HG03342 (cell line): ENCODE results near the gene LAMB4.

ENCODE experiments used
- ATAC-seq: cut with Tn5 transposase; IDR thresholded peaks from one replicate; pipeline ENCODE4 v1.9.1; 2021; ENCODE audit warnings: mild to moderate bottlenecking, moderate library complexity; ENCODE audit not compliant: unreplicated experiment

The LAMB4 gene

DNA sequence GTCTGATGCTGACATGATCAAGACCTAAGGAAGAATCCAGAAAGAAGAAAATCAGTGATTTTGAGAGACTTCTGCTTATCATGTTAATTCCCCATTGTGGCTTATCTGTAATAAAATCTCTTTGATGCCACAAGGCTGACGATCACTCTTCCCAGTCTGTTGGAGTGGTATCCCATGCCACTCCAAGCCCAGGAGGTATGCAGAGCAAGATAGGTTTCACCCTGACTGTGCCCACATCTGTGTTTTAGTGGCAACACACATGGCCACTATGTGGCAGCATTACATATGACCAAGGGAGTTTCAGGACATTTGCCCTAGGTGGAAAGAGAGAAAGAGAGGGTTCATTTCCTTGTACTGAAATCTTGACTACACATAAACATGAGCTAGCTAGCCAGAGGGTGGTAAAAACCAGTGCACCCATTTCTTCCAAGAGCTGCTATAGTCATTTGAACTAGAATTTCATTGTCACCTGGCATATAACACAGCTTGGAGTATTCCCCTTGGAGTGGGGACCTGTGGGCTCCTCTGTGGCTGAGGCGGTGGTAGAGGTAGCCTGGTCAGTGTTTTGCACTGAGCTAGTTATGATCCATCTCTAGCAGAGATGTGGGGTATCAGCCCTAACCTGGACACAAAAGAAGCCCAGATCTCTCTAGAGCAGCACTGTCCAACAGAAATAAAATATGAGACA is 20.8 kb downstream of the LAMB4 start:
- no peak for ATAC-seq

DNA sequence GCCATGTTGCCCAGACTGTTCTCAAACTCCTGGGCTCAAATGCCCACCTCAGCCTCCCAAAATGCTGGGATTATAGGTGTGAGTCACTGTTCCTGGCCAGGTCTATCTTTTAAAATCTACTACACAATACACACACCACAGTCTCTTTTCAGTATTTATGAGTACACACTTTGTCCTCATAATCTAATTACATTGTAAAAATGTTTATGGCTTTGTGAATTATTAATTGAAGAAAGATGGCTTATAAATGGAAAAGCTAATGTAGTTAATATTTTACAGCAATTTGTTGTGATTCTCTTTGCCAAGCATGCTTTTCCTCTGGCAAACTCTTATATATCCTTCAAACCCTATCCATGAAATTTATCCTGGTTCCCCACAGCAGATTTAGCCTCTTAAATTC is 22.0 kb downstream of the LAMB4 start:
- no peak for ATAC-seq

GRCh38 chr7:108104324-108104723 is 25.8 kb downstream of the LAMB4 start:
- no peak for ATAC-seq

DNA sequence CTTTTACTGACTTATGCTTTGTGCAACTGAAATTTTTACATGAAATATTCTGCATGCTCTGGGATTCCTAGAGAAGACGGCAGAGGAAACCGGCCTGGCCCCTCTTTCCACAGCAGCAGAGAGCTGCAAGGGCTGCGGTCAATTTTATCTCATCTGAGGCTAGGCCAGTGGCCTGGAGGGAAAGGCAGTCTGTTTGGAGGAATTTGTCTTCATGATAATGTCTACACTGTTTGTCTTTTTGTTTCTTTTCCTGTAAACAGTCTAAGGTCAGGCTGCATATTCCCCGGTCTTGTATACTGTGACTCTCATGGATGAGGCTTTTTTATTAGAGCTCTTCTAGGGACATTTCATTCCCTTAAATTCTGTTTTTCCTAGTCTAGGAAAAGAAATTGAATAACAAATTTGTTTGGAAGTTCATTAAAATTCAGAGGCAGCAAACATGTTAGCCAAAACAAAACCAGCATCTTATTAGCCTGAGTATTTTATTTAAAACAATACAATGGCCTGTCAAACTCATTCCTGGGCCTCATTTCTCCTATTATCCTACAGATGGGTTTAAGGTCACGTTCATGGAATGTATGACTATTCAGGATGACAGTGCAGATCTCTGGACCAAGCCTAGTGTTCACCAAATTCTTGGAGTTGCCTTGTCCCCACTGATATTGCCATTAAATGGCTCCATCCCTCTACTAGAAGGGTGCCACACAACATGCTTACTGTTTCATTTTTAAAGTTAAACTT is 26.4 kb downstream of the LAMB4 start:
- ATAC-seq = no peak

DNA sequence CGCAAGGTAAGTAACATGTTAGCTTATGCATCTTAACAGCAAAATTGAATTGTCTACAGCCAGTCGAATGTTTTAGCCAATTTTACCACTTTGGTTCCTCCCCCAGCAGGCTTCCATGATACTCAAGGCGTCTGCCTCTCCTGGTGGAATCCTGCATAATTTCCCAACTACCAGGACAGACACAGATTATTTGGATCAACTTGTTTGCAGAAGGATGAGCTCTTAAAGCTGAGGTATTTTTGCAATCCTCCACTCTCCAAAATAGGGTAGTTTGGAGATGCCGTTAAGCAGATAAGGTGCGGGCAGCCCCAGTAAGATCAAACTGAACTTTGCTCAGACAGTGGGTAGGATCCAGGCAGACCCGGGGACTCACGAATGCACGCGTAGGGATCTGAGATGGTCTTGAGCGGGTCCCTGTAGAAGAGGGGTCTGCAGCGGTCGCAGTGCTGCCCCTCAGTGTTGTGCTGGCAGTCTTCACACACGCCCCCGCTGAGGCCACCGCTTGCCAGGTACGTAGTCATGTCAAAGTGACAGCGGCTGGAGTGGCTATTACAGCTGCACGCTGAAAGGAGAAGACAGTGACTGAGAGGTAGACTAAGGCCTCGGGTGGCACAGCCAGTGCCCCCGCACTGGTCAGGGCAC is 27.4 kb downstream of the LAMB4 start:
- ATAC-seq = no peak

GRCh38 chr7:108101759-108102158 is 28.4 kb downstream of the LAMB4 start:
- ATAC-seq = no peak

- ATAC-seq = no peak
These were observed 30.4 kb downstream of the LAMB4 start for GRCh38 chr7:108099713-108100112.

- ATAC-seq = no peak
These were observed 32.5 kb downstream of the LAMB4 start for GRCh38 chr7:108097703-108098102.

- ATAC-seq = no peak
These were observed 33.2 kb downstream of the LAMB4 start for GRCh38 chr7:108096996-108097395.

- ATAC-seq = no peak
These were observed 35.0 kb downstream of the LAMB4 start for GRCh38 chr7:108094933-108095710.

DNA sequence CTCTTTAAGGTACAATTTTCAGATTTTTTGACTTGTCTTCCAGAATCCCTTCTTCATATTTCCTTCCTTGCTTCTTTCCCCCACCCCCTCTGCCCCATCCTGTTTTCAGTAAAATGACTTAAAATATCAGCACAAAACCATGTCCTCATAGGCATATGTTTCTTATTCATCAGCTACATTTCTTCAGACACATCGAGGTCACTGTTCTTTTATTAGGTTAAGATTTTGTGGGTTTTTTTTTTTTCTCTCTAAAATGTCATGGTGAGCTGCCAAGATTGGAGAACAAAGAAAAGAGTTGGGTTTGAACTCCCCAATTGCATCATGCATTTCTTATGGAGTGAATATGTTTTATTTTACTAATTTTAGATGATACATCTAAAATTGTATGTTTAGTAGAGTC is 35.8 kb downstream of the LAMB4 start:
- no peak for ATAC-seq

- no peak for ATAC-seq
These were observed 36.3 kb downstream of the LAMB4 start for GRCh38 chr7:108093851-108094331.

DNA sequence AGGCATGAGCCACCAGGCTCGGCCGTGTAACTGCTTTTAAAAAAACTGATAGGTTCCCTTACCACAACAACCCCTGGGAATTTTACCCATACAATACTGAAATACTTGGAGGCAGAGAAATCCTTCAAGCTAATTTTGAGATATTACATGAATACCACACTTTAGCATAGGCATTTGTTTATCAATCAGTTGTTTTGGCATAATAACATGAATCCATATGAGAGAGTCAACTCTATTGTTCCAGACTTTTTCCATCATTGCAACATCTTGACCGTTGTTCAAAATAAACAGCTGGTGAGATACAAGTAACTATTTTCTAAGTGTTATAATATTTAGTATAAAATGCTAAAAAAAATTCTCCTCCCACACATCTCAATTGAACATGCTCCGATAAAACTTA is 36.8 kb downstream of the LAMB4 start:
- ATAC-seq = no peak

DNA sequence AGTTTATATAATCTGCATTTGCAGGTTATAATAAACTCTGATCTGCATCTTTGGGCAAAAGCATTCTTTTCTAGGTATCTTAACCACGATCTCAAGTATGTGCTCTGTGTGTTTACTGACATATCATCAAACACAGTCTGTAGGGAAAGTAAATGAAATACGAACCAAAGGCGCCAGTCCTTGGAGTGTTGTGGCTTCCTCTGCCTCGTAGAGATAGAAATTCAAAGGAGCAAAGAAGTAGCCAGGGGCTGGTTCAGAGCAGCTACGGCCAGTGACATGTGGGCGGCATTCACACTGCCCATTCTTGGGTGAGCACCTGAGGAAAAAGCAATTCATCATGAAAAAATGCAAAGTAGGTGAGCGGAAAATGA is 38.7 kb downstream of the LAMB4 start:
- no peak for ATAC-seq

DNA sequence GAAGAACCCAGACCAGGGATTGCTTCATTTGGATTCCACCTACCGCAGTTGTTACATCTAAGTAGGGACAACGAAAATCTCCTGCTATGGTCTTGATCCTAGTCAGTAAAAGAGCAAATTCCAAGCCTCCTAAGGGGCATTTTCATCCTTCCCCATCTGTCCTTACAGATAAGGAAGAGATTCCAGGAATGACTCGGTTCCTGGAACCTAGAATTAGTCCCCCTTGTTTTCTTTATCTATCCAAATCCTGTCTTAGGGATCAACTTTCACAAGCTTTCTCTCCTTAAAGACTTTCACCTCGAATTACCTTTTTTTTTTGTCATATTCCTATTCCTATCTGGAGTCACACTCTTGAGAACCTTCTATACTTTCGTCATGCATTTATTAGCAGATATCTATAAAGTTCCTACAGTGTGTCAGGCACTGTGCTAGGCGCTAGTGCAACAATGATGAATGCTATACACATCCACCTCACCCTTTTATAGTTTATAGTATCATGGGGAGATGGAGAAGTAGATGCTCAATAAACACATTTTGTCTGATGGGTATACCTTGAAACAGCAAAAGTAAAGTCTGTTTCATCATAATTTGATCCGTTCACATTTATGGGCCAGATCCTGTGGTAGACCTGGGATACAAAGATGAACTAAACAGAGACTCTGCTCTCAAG is 39.2 kb downstream of the LAMB4 start:
- no peak for ATAC-seq

DNA sequence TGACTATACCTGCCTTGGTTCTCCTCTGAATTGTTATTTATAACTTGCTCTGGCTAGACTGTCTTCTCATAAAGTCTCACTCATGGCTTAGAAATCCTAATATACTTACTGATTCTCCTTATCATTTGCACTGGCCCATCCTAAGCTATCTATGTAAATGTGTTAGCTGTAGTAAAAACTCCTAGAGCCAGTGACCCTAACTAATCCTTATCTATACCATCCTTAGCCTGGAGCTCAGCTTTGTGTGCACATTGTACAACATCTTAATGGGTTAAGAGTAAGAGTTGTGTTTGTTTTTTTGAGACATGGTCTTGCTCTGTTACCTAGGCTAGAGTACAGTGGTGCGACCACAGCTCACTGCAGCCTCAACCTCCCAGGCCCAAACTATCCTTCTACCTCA is 40.8 kb downstream of the LAMB4 start:
- no peak for ATAC-seq

DNA sequence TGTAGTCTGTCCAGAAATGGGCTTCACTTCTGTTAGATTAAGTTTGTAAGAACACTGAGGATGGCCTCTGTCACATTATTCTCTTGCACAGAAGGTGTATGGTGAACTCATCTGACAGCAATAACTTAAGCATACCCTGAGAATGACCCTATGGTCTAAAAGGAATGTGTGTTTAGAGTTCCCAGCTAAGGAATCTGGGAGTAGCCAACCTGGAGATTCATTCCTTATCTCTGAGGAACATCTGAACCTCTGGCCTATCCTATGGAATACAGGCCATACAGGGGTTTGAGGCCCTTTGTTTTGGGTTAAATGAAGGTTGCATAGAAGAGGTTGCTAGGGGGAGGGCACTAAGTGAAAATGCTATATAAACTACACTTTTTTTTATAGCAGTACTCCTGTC is 41.4 kb downstream of the LAMB4 start:
- no peak for ATAC-seq

GRCh38 chr7:108087778-108088177 is 42.4 kb downstream of the LAMB4 start:
- ATAC-seq = no peak

- no peak for ATAC-seq
These were observed 43.2 kb downstream of the LAMB4 start for GRCh38 chr7:108086962-108087361.

GRCh38 chr7:108086546-108086945 is 43.6 kb downstream of the LAMB4 start:
- ATAC-seq = no peak

DNA sequence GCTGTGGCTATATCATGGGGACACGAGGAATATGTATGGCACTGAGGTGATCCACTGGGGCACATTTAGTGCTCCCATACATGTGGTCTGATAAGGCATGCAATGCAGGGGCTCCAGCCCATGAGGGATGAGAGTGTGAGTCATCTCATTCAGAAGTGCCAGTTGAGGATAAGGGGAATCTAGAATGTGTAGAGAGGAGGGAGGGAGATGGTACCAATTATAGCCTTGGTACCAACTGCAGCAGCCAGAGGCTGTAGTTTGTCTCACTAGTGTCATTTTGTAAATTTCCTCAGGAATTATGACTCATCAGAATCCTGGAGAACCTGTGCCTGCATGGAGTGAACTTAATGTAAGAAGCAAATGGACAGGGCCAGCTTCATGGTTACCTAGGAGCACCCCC is 46.2 kb downstream of the LAMB4 start:
- no peak for ATAC-seq
